Activated naive CD8-positive, alpha-beta T cell treated with anti-CD3 and anti-CD28 coated beads, Interleukin-2, amount 10 ng/mL, durations not matched to agents 7 days and 5 days (primary cell): ENCODE data around the gene PDZD2. TPM values are rescaled to one million over a fixed set of nuclear protein-coding genes. Genes with fewer than 3 reads are reported as not detected.

Experiments
- ATAC-seq: fragments of 150-1000 bp; cut with Tn5 transposase; one replicate; pipeline ENCODE4 v1.10.0; 2021; ENCODE audit warnings: low read depth, moderate library complexity
- POLR2A ChIA-PET: fragments of 350-600 bp; sonication (Branson Sonifier 250); formaldehyde crosslinking; loops from one replicate; lab custom pipeline; 2021; ENCODE audit warnings: antibody characterized with exemption; lab: Charles Lee
- DNase-seq: peaks from one replicate; pipeline ENCODE4 v3.0.0; 2021
- H3K27ac Mint-ChIP-seq: one replicate; pipeline ENCODE4 v1.8.0; 2022; ENCODE audit warnings: mild to moderate bottlenecking, mixed read lengths
- H3K27me3 Mint-ChIP-seq: one replicate; pipeline ENCODE4 v1.8.0; 2022; ENCODE audit warnings: mild to moderate bottlenecking, moderate library complexity, mixed read lengths
- H3K36me3 Mint-ChIP-seq: one replicate; pipeline ENCODE4 v1.8.0; 2021; ENCODE audit warnings: mild to moderate bottlenecking, mixed read lengths
- H3K4me1 Mint-ChIP-seq: one replicate; pipeline ENCODE4 v1.8.0; 2021; ENCODE audit warnings: mixed read lengths
- H3K4me3 Mint-ChIP-seq: one replicate; pipeline ENCODE4 v1.8.0; 2022; ENCODE audit warnings: mild to moderate bottlenecking, moderate library complexity, mixed read lengths
- H3K9me3 Mint-ChIP-seq: one replicate; pipeline ENCODE4 v1.8.0; 2021; ENCODE audit warnings: mixed read lengths
- total RNA-seq, 2 experiments: library from RNA; stranded (reverse); gene quantifications; one replicate each; pipeline ENCODE4 v1.2.3, GENCODE V29; 2021

PDZD2 gene
- total RNA-seq, 2 experiments from 2014 or later: 0.14 to 0.22 TPM

DNA sequence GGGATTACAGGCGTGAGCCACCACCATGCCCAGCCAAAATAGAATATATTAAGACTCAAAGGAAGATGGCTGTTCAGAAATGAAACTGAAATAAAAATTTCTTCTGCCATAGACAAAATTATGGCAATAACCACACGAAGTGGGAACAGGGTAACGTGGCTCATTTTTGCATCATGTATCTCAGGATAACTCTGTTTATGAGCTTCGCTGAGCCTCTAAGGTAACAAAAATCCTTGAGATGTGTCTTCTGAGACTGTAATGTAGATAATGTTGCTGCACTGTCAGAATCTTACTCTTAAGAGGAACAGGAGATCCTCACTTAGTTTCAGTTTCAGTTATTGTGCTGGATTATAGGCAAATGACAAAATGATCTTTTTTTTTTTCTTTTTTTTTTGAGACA, 381.3 kb downstream of the PDZD2 start:
- Mint-ChIP-seq H3K4me1 (peaks cover 24% of the 10 kb centered on the region), H3K27me3 (no peaks in the 10 kb centered on the region), H3K4me3 (peak overlapping the region; percentile 78), H3K9me3 (no peaks in the 10 kb centered on the region), H3K36me3 (peaks cover 2% of the 10 kb centered on the region), H3K27ac (peak overlapping the region; percentile 95)
- ATAC-seq (peak; percentile 80), DNase-seq (peak; percentile 40)
- POLR2A ChIA-PET: no interaction called here

DNA sequence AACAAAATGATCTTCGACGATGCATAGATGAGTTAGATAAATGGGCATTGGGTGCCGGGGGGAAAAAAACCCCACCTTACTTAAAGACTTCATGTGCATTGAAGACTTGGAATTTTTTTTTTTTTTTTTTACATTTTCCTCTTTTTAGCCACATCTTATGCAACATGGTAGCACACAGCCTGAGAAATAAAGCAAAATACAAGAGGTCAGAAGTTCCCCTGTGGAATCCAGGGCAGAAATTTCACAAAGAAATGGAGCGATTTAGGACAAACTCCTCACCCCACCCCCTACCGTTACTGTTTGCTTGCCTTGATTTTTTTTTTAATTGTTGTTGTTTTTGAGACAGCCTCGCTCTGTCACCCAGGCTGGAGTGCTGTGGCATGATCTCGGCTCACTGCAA, 382.0 kb downstream of the PDZD2 start:
- Mint-ChIP-seq H3K9me3 (no peaks in the 10 kb centered on the region), H3K36me3 (peaks cover 2% of the 10 kb centered on the region), H3K27ac (peak overlapping the region; percentile 95), H3K4me1 (peaks cover 24% of the 10 kb centered on the region), H3K27me3 (no peaks in the 10 kb centered on the region), H3K4me3 (peak overlapping the region; percentile 78)
- DNase-seq (no peak), ATAC-seq (no peak)
- POLR2A ChIA-PET: no interaction called here

DNA sequence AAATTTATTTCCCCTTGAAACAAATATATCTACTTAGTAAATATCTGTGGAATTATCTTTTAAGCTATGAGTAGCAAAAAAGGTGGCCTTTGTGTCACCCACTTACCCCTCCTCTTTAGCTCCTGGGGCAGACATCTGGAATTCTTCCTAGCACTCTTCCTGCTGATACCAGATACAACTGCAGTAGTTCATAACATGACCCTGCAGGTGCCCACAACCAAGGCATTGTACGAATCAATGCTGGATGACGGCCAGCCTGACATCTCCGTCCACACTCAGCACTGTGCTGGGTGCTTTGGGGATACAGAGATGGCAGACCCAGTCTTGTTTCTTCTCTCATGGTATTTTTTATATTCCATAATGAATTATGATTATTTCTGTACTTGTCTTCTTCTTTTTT, 382.8 kb downstream of the PDZD2 start:
- no peak overlapping the region for H3K4me3 Mint-ChIP-seq
- DNase-seq (no peak), ATAC-seq (no peak)
- no peaks in the 10 kb centered on the region for H3K27me3 Mint-ChIP-seq
- H3K9me3 Mint-ChIP-seq: no peaks in the 10 kb centered on the region
- POLR2A ChIA-PET: no interaction called here
- H3K27ac Mint-ChIP-seq: peak overlapping the region; percentile 62
- peaks cover 2% of the 10 kb centered on the region for H3K36me3 Mint-ChIP-seq
- H3K4me1 Mint-ChIP-seq: peaks cover 24% of the 10 kb centered on the region

DNA sequence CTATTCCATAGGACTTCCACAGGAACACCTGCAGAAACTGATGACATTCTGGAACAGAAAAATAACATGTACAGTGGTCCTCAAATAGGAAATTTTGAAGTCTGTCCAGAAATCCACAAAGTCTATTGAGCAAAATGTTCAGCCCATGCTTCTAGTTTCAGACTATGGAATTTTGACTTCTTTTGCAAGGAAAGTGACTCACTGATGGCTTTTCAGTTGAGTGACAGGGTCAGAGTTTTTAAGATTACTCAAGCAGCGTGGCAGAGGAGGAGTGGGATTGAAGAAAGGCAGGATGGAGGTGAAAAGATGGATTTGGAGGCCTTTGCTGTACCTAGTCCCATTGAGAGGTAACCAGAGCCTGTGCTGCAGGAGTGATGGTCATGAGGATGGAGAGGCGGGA, 383.7 kb downstream of the PDZD2 start:
- DNase-seq: no peak
- ATAC-seq: no peak
- POLR2A ChIA-PET: no interaction called here
- peaks cover 2% of the 10 kb centered on the region for H3K36me3 Mint-ChIP-seq
- H3K27ac Mint-ChIP-seq: no peak overlapping the region
- H3K4me1 Mint-ChIP-seq: peaks cover 21% of the 10 kb centered on the region
- no peaks in the 10 kb centered on the region for H3K9me3 Mint-ChIP-seq
- no peaks in the 10 kb centered on the region for H3K27me3 Mint-ChIP-seq
- H3K4me3 Mint-ChIP-seq: no peak overlapping the region

DNA sequence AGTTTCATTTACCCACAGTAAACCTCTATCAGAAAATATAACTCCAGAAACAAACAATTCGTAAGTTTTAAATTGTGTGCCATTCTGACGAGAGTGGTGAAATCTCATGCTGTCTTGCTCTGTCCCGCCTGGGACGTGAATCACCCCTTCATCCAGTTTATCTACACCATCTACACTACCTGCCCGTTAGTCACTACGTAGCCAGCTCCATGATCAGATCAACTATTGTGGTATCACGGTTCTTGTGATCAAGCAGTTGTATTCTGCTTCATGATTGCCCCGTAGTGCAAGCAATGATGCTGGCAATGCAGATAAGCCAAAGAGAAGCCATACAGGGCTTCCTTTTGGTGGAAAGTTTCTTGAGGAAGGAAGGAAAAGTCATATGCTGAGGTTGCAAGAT, 384.9 kb downstream of the PDZD2 start:
- H3K4me3 Mint-ChIP-seq: no peak overlapping the region
- POLR2A ChIA-PET: no interaction called here

DNA sequence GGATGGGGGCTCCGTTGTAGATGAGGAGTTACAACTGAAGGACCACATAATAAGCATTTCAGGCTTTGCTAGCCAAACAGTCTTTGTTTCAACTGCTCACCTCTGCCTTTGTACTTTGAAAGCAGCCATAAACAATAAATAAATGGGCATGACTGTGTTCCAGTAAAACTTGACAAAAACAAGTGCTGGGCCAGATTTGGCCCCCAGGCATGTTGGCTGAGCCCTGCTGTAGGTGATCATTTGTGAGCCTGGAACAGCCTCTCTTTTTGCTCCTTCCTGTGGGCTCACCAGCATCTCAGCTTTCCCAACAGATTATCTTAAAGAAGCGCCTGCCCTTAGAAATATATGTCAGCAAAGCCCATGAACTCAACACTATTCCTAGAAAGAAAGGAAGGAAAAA, 385.8 kb downstream of the PDZD2 start:
- Mint-ChIP-seq H3K9me3 (no peaks in the 10 kb centered on the region), H3K27ac (no peak overlapping the region), H3K4me1 (peaks cover 7% of the 10 kb centered on the region), H3K4me3 (no peak overlapping the region), H3K27me3 (peaks cover 2% of the 10 kb centered on the region), H3K36me3 (no peaks in the 10 kb centered on the region)
- POLR2A ChIA-PET: no interaction called here
- DNase-seq (no peak), ATAC-seq (no peak)

More for the DNA sequence above, 384.9 kb downstream of the PDZD2 start:
- DNase-seq: no peak
- H3K4me1 Mint-ChIP-seq: peaks cover 9% of the 10 kb centered on the region
- no peak for ATAC-seq
- no peak overlapping the region for H3K27ac Mint-ChIP-seq
- H3K9me3 Mint-ChIP-seq: no peaks in the 10 kb centered on the region
- H3K27me3 Mint-ChIP-seq: no peaks in the 10 kb centered on the region
- no peaks in the 10 kb centered on the region for H3K36me3 Mint-ChIP-seq

DNA sequence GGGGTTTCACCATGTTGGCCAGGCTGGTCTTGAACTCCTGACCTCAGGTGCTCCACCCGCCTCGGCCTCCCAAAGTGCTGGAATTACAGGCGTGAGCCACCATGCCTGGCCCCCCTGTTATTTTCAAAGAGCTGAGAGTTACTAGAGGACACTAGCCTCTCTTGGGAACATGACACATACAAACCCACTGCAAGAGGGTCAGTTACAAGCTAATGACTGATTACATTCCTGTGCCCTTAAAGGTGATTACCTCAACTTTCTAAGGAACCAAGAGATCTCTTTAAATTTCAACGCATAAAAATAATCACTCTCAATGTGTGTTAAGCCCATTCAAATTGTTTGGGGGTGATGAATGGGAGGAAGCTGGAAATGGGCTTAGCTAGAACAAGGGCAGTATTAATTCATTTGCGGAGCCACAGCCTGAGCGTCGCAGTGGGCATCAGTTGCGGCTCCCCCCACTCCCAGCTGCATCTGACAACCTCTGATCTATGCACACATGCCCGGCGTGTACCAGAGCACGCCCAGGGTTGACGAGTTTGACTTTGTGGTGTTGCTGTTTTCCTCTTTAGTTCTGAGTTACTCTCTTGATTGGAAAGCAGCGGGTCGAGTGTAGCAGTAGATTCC, 388.3 kb downstream of the PDZD2 start:
- POLR2A ChIA-PET: no interaction called here
- no peaks in the 10 kb centered on the region for H3K36me3 Mint-ChIP-seq
- no peak for ATAC-seq
- no peaks in the 10 kb centered on the region for H3K9me3 Mint-ChIP-seq
- H3K4me3 Mint-ChIP-seq: no peak overlapping the region
- DNase-seq: no peak
- H3K27me3 Mint-ChIP-seq: peaks cover 3% of the 10 kb centered on the region
- no peaks in the 10 kb centered on the region for H3K4me1 Mint-ChIP-seq
- H3K27ac Mint-ChIP-seq: no peak overlapping the region

DNA sequence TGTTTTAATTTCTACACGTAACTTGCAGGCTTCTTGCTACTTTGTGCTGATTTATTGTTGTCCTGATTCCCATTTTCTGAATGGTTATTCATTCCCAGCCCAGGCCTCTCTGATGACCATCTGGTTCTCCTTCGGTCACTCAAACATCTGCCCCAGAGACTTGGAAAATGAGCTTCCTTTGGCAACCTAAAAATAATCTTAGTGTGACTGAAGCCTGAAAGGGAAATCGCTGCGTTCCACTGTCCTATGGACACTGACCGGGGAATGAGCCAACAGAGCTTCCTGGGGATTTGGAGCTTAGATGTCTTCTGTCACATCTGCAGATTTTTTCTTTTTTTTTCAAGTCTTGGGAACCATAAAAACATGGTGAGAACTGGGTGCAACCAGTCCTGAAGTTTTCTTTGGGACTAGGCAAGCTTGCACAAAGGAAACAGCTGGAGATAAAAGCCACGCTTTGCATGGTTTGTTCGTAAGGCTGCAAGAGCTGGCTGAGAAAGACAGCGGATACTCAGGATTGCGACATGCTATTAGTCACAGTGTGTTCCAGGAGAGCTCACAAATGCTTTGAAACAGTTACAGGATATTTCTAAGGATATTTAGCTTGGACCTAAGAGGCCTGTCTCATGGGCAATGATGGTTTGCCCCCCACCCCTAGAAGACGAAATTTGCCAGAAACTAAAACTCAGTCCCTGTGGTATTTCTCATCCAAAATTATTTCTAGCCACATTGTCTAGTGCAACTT, 389.0 kb downstream of the PDZD2 start:
- Mint-ChIP-seq H3K36me3 (no peaks in the 10 kb centered on the region), H3K4me3 (no peak overlapping the region), H3K27me3 (peaks cover 3% of the 10 kb centered on the region), H3K9me3 (no peaks in the 10 kb centered on the region), H3K4me1 (peaks cover 3% of the 10 kb centered on the region), H3K27ac (no peak overlapping the region)
- POLR2A ChIA-PET: no interaction called here
- ATAC-seq (no peak), DNase-seq (no peak)

DNA sequence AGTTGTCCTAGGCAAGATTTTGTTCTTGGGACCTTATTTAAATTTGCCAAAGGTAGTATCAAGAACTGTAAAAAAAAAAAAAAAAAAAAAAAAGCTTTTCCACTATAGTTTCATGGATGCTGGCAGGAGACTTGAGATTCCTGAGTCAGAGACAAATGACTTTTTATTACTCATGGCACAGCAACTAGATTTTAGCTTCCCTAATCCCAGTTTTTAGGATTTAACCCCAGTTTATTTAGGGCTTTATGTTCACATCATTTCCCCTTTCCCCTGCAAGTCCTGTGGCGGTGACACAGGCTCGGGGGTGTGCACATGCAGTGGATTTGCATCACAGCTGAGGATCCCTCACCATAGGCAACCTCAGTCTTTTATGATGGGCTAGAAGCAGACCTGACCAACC, 390.3 kb downstream of the PDZD2 start:
- POLR2A ChIA-PET: interaction anchor here (0.6 kb wide), 1 partner anchor 1931 kb away, joined by 3 read pairs; no protein-coding TSS in a partner anchor
- no peak for DNase-seq
- H3K9me3 Mint-ChIP-seq: no peaks in the 10 kb centered on the region
- peaks cover 3% of the 10 kb centered on the region for H3K27me3 Mint-ChIP-seq
- H3K4me1 Mint-ChIP-seq: peaks cover 10% of the 10 kb centered on the region
- H3K27ac Mint-ChIP-seq: no peak overlapping the region
- H3K36me3 Mint-ChIP-seq: no peaks in the 10 kb centered on the region
- H3K4me3 Mint-ChIP-seq: no peak overlapping the region
- no peak for ATAC-seq

DNA sequence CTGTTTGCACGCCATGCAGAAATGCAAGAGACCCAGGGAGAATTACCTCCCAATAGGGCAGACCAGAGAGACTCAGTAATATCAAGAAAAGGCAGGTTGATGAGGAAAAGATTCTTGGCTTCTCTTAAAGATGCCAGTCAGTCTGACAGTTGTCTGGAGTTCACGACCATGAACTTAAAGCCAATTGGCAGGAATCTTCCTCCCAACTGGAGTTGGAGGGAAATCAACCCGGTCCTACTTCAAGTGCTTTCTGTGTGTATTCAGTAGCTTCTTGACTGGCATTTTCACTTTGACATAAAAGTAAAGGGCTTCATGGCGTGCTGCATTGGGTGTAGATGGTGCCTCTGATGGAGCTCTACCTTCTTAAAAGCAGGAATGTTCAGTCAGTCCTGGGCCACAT, 390.9 kb downstream of the PDZD2 start:
- Mint-ChIP-seq H3K4me3 (no peak overlapping the region), H3K9me3 (no peaks in the 10 kb centered on the region), H3K4me1 (peaks cover 10% of the 10 kb centered on the region), H3K36me3 (no peaks in the 10 kb centered on the region), H3K27ac (no peak overlapping the region), H3K27me3 (peaks cover 3% of the 10 kb centered on the region)
- ATAC-seq: no peak
- POLR2A ChIA-PET: no interaction called here
- no peak for DNase-seq

DNA sequence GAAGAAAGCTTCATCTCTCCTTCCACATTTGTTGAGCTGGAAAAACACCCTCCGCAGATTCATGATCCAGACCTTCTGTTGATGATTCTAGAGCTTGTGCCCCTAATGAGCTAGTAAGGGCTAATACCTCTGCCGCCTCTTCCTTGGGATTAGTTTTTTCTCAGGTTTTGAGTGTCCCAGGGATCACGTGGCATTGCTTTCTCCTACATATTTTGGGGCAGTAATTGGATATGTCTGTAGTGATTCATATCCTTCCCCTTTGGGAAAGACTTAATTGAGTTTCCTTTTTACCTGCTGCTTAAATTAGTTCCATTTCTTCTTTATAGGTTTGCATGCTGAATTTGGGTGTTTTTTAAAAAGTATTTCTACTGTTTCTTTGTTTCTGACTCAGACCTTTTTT, 391.3 kb downstream of the PDZD2 start:
- no peak overlapping the region for H3K4me3 Mint-ChIP-seq
- POLR2A ChIA-PET: no interaction called here
- no peak for ATAC-seq
- H3K27ac Mint-ChIP-seq: no peak overlapping the region
- H3K36me3 Mint-ChIP-seq: no peaks in the 10 kb centered on the region
- peaks cover 3% of the 10 kb centered on the region for H3K27me3 Mint-ChIP-seq
- no peaks in the 10 kb centered on the region for H3K9me3 Mint-ChIP-seq
- H3K4me1 Mint-ChIP-seq: peaks cover 10% of the 10 kb centered on the region
- DNase-seq: no peak

DNA sequence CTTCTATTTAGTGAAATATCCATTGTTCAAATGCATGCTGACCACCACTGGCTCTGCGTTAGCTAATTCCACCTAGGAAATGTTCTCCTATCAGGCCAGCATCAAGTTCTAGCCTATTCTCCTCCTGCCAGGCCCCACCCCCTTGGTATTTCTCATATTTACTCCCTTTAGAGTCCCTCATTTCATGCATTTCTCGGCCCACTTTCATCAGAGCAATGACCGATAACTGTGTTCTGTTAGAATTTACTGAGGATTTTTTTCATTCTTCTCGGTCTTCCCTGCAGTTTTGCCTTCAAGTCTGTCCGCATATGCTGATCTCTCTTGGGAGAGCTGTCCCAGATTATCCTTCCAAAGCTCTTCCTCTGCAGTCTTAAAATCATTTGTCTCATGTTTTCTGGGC, 391.8 kb downstream of the PDZD2 start:
- Mint-ChIP-seq H3K27me3 (peaks cover 3% of the 10 kb centered on the region), H3K36me3 (no peaks in the 10 kb centered on the region), H3K4me3 (no peak overlapping the region), H3K27ac (no peak overlapping the region), H3K9me3 (no peaks in the 10 kb centered on the region), H3K4me1 (peaks cover 10% of the 10 kb centered on the region)
- ATAC-seq: no peak
- POLR2A ChIA-PET: no interaction called here
- DNase-seq: no peak

DNA sequence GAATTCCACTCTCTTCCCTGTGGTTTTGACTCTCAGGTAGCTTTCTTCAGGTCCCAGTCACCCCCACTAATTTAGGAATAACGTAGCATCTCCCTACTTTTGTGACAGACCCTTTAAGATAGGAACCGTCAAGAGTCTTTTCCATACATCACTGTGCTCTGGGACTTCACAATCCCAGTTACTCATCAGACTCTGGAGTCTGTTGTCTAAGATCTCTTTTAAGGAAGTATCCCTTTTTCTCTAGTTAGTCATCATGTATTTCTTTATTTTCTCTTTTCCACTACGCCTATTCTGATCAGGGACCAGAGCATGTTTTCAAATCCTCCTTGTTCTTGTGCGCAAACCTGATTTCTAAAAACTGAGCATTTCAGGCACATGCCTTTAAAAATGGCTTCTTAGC, 392.2 kb downstream of the PDZD2 start:
- ATAC-seq: no peak
- Mint-ChIP-seq H3K4me3 (no peak overlapping the region), H3K4me1 (peaks cover 10% of the 10 kb centered on the region), H3K27me3 (peaks cover 3% of the 10 kb centered on the region), H3K36me3 (no peaks in the 10 kb centered on the region), H3K27ac (no peak overlapping the region), H3K9me3 (no peaks in the 10 kb centered on the region)
- POLR2A ChIA-PET: no interaction called here
- DNase-seq: no peak

DNA sequence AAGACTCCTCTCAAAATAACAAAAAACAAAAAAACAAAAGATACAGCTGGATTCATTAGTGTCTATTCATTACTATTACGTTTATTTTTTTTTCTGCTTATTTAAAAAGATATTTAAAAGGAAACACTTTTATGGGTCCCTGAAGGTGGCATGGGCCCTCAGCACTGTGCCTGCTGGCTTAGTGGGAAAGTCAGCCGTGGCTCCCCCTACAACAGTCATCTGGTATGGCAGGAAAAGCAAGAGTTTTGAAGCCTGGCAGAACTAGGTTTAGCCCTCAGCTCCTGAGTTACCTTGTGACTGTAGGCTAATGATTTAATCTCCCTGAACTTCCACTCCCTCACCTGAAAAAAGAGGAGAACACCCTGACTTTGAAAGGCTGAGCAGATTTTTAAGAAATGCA, 399.6 kb downstream of the PDZD2 start:
- POLR2A ChIA-PET: interaction anchor here (0.7 kb wide), 1 partner anchor 102 kb away, joined by 3 read pairs; no protein-coding TSS in a partner anchor

More for the DNA sequence above, 399.6 kb downstream of the PDZD2 start:
- peaks cover 2% of the 10 kb centered on the region for H3K4me1 Mint-ChIP-seq
- H3K27me3 Mint-ChIP-seq: no peaks in the 10 kb centered on the region
- no peak overlapping the region for H3K27ac Mint-ChIP-seq
- ATAC-seq: no peak
- no peaks in the 10 kb centered on the region for H3K9me3 Mint-ChIP-seq
- no peak for DNase-seq
- H3K4me3 Mint-ChIP-seq: no peak overlapping the region
- H3K36me3 Mint-ChIP-seq: no peaks in the 10 kb centered on the region
